ENCODE measurements around the gene FBXW5. TPM values are rescaled to one million over a fixed set of nuclear protein-coding genes. Genes with fewer than 3 reads are reported as not detected.
A peak's percentile ranks its signal among the peaks of the same experiment; 100 is the strongest.

Gene FBXW5
- total RNA-seq, 1 experiment from 2014 or later, result 188 TPM

DNA sequence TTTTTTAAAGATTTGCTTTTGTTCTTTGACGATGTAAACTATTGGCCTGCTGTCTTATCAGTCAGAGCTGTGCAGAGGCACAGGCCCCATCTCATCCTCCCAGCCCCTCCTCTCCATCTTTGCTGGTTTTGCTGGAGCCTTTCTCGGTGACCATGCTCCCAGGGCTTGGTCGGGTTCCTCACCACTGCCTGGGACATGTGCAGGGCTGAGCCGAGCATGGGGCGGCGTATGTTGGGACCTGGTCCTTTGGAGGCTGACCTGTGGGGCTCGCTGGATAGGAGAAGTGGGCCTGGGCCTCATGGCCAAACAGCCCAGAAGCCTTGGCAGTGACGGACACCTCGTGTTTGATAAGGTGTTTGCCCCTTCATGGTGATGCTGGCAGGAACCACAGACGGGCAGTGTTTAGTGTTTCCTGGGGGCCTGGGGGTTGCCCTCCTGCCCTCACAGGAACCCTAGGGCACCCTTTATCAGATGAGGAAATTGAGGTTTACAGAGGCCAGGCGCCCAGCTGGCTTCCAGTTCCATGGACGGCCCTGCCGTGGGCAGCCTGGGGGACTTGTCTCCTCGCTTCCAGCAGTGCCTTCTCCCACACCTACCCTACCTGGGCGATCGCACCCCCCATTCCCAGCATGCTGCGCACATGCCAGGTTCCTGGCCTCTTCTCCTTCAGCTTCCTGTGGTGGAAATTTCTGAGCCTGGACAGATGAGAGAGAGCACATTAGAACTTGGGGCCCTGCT, 30.7 kb downstream of the FBXW5 start:
- DNase-seq (ENCODE audit: low read depth), result no peak

- no peak for DNase-seq (ENCODE audit: low read depth)
Observed at GRCh38 chr9:136910901-136911245, 33.7 kb downstream of the FBXW5 start.

DNA sequence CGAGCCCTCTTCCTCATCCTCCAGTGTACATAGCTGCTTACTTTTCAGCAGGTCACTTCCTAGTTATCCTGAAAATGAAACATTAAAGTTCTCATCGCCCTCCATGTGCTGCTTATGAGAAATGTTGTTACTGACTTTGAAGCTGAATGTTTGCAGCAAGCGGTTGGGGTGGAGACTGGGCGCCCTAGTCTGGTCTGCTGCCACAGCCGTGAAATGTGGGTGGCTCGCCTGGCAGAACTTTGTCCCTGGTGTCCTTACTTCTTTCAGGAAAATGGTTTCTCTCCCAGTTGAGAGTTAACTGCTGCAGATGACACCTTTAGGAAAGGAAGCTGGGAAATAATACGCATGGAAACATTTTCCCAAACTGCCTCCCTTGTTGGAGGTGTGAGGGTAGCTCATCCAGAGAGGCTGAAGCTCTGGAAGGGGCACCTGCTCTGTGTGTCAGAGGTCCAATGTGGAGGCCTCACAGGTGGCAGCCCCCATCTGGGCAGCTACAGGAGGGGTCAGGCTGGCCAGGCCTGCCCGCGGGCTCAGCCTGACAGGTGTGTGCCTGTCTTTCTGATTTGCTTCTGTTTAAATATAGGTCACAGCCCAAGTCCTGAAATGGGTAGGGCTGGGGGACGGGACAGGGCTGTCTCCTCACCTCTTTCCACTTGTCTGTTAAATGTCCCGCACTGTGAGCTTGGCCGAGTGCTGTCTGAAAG, 34.2 kb downstream of the FBXW5 start:
- no peak for DNase-seq (ENCODE audit: low read depth)

DNA sequence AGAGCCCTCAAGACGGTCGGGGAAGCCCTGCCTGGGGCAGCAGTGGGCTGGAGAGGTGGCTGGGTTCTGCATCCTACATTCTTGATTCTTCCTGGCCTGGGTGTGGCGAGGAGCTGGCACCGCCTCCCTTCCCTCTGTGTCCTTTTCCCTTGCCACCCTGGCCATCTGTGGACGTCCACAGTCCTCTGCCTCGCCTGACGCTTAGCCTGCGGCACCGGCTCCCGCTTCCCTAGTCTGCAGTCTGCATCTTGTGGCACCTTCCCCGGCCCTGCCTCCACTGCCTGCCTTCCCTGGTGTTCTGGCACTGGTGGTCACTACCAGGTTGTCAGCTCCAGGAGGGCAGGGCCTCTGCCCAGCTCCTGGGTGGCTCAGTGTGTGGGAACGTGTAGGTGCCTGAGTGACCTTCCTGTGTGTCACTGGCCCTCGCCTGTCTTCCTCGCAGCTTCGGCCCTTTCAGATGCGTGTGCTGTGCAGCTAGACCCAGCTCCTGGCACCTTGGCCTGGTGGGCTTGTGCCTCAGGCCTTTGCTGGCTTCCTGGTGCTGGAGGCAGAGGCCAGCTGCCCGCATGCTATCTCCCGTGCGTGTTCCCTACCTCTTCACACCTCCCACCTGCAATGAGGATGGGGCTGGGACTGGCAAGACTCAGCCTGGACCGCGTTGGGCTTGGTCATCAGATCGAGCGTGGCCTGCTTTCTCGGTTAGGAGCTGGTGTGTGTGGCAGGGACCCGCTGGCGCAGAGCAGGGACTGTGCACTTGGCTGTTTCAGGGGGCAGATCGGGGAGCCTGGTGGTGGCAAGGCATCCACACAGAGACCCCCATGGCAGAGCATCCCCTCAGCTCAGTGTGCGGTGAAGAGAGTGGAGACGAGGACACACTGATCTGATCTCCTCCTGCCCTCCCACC, 37.3 kb downstream of the FBXW5 start:
- no peak for DNase-seq (ENCODE audit: low read depth)

- no peak for DNase-seq (ENCODE audit: low read depth)
Observed at GRCh38 chr9:136906266-136906665, 38.3 kb downstream of the FBXW5 start.

DNA sequence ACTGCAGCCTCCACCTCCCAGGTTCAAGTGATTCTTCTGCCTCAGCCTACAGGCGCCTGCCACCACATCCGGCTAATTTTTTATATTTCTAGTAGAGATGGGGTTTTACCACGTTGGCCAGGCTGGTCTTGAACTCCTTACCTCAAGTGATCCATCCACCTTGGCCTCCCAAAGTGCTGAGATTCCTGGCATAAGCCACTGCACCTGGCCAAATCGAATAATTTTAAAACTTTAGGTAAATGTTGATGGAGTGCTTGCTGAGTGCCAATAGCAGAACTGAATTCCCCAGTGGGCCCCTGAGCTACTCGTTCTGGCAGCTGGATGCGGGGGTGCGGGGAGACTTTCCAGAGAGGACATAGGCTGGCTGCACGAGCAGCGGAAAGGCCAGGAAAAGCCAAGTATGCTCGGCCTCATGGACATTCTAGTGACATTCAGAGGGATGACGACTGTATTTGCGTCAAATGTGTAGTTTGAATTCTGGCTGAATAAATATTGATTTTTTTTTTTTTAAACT, 41.4 kb downstream of the FBXW5 start:
- DNase-seq (ENCODE audit: low read depth), result no peak

GRCh38 chr9:136902259-136902821, 42.2 kb downstream of the FBXW5 start:
- no peak for DNase-seq (ENCODE audit: low read depth)

DNA sequence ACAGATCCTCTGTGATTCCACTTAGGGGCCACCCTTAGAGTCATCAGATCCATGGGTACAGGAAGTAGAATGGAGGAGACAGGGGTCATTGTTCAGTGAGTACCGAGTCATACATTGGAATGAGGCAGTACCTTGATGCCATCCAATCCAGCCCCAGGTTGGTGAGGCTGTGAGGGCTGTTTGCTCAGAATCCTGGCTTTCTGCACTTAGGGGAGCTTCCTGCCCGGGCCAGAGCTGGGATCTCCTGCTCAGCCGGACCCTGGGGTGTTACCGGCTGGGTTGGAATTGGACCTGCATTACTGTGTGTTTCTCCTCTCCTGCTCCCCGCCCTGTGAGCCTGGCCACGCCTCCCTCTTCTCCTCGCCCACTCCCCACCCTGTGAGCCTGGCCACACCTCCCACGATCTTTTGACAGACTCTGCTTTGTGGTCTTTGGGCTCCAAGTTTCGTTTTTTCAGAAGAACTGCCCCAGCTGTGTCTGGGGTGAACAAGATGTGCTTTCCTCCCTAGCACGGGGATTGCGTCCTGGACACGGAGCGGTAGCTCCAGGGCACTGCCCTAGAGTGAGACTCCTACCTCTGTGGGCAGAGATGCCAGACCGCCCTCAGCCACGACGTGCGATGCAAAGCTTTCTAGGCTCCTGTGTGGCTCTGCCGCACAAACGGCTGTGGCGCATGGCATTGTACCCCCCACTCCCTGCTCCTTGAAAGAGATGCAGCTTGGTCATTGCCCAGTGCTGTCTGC, 42.9 kb downstream of the FBXW5 start:
- peak; percentile 90 for DNase-seq (ENCODE audit: low read depth)

GRCh38 chr9:136900988-136901515, 43.5 kb downstream of the FBXW5 start:
- DNase-seq (ENCODE audit: low read depth), result no peak

DNA sequence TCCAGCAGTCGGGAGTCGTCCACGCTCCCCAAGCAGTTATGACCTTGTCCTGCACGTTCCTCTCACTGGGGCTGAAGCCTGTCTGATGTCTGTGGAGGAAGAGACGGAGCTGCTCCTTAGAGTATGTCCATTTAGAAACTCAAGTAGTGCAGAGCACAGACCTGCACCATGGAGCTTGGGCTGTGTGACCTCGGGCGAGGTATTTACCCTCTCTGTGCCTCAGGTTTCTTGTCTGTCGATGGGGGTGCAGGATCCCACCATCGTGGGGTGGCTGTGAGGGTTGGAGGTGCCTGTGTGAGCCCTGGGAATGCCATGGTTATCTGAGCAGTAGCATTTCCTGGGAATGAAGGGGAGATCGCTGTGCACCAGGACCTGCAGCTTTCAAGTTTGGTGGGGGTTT, 44.0 kb downstream of the FBXW5 start:
- no peak for DNase-seq (ENCODE audit: low read depth)

GRCh38 chr9:136899196-136899595, 45.3 kb downstream of the FBXW5 start:
- DNase-seq (ENCODE audit: low read depth), result no peak

- no peak for DNase-seq (ENCODE audit: low read depth)
Observed at GRCh38 chr9:136898483-136899100, 45.9 kb downstream of the FBXW5 start.

- DNase-seq (ENCODE audit: low read depth), result no peak
Observed at GRCh38 chr9:136896027-136896426, 48.5 kb downstream of the FBXW5 start.

DNA sequence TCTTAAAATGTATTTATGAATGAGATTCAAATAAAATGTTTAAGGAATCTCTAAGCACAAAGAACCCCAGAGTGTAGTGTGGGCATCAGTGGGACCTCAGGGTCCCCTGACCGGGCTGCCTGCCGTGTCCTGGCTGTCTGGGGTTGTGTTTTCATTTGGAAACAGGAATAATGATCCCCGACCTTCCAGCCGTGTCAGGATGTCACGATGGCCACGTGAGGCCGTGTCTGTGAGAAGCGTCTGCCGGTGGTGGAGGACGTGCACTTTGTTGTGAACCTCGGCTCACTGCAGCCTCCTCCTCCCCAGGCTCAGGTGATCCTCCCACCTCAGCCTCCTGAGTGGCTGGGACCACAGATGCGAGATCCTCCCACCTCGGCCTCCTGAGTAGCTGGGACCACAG, 53.9 kb downstream of the FBXW5 start:
- no peak for DNase-seq (ENCODE audit: low read depth)

Other genes with a start within 250 kb of the FBXW5 start
- gene DIPK1B, start 232.2 kb downstream of the FBXW5 start, total RNA-seq (2014; rRNA removed; shearing (Covaris generic)), result 2.4 and 4.5 TPM in 2 replicates
- gene LCN10, start 201.8 kb downstream of the FBXW5 start, total RNA-seq (2014; rRNA removed; shearing (Covaris generic)), result not detected in 2 replicates
- gene LCN6, start 196.2 kb downstream of the FBXW5 start, total RNA-seq (2014; rRNA removed; shearing (Covaris generic)), result not detected in 2 replicates
- not detected in 2 replicates for gene LCN8, start 186.5 kb downstream of the FBXW5 start, total RNA-seq (2014; rRNA removed; shearing (Covaris generic))
- not detected in 2 replicates for gene LCN15, start 180.2 kb downstream of the FBXW5 start, total RNA-seq (2014; rRNA removed; shearing (Covaris generic))
- 52.5 and 71.5 TPM in 2 replicates for gene TMEM141, start 153.4 kb downstream of the FBXW5 start, total RNA-seq (2014; rRNA removed; shearing (Covaris generic))
- not detected in 2 replicates for gene CCDC183, start 148.4 kb downstream of the FBXW5 start, total RNA-seq (2014; rRNA removed; shearing (Covaris generic))
- 87.9 and 90.9 TPM in 2 replicates for gene RABL6, start 136.8 kb downstream of the FBXW5 start, total RNA-seq (2014; rRNA removed; shearing (Covaris generic))
- 0.87 and 1.5 TPM in 2 replicates for gene AJM1, start 102.3 kb downstream of the FBXW5 start, total RNA-seq (2014; rRNA removed; shearing (Covaris generic))
- 124 and 165 TPM in 2 replicates for gene PHPT1, start 95.3 kb downstream of the FBXW5 start, total RNA-seq (2014; rRNA removed; shearing (Covaris generic))
- gene MAMDC4, start 92.4 kb downstream of the FBXW5 start, total RNA-seq (2014; rRNA removed; shearing (Covaris generic)), result 5.5 and 7.4 TPM in 2 replicates
- 301 and 357 TPM in 2 replicates for gene EDF1, start 78.4 kb downstream of the FBXW5 start, total RNA-seq (2014; rRNA removed; shearing (Covaris generic))
- gene TRAF2, start 58.2 kb downstream of the FBXW5 start, total RNA-seq (2014; rRNA removed; shearing (Covaris generic)), result 16.9 and 18.5 TPM in 2 replicates
- 0.47 TPM in 1 of 2 replicates, not detected in the other for gene C8G, start 505 bp upstream of the FBXW5 start, total RNA-seq (2014; rRNA removed; shearing (Covaris generic))
- gene LCN12, start 7.5 kb upstream of the FBXW5 start, total RNA-seq (2014; rRNA removed; shearing (Covaris generic)), result not detected in 2 replicates
- not detected in 2 replicates for gene PTGDS, start 32.8 kb upstream of the FBXW5 start, total RNA-seq (2014; rRNA removed; shearing (Covaris generic))
- not detected in 2 replicates for gene LCNL1, start 38.3 kb upstream of the FBXW5 start, total RNA-seq (2014; rRNA removed; shearing (Covaris generic))
- gene PAXX, start 47.7 kb upstream of the FBXW5 start, total RNA-seq (2014; rRNA removed; shearing (Covaris generic)), result 68.0 and 77.8 TPM in 2 replicates
- 1.0 and 1.7 TPM in 2 replicates for gene CLIC3, start 51.8 kb upstream of the FBXW5 start, total RNA-seq (2014; rRNA removed; shearing (Covaris generic))
- 7.5 and 9.0 TPM in 2 replicates for gene ABCA2, start 83.5 kb upstream of the FBXW5 start, total RNA-seq (2014; rRNA removed; shearing (Covaris generic))
- not detected in 2 replicates for gene FUT7, start 87.3 kb upstream of the FBXW5 start, total RNA-seq (2014; rRNA removed; shearing (Covaris generic))
- gene NPDC1, start 101.4 kb upstream of the FBXW5 start, total RNA-seq (2014; rRNA removed; shearing (Covaris generic)), result 31.5 and 39.2 TPM in 2 replicates
- not detected in 2 replicates for gene ENTPD2, start 109.3 kb upstream of the FBXW5 start, total RNA-seq (2014; rRNA removed; shearing (Covaris generic))
- gene SAPCD2, start 125.8 kb upstream of the FBXW5 start, total RNA-seq (2014; rRNA removed; shearing (Covaris generic)), result 58.5 and 69.2 TPM in 2 replicates
- 12.0 and 15.6 TPM in 2 replicates for gene UAP1L1, start 132.8 kb upstream of the FBXW5 start, total RNA-seq (2014; rRNA removed; shearing (Covaris generic))
- 56.1 and 59.3 TPM in 2 replicates for gene MAN1B1, start 142.2 kb upstream of the FBXW5 start, total RNA-seq (2014; rRNA removed; shearing (Covaris generic))
- gene DPP7, start 170.0 kb upstream of the FBXW5 start, total RNA-seq (2014; rRNA removed; shearing (Covaris generic)), result 43.8 and 45.5 TPM in 2 replicates
- gene GRIN1, start 194.4 kb upstream of the FBXW5 start, total RNA-seq (2014; rRNA removed; shearing (Covaris generic)), result not detected in 2 replicates
- not detected in 2 replicates for gene LRRC26, start 225.3 kb upstream of the FBXW5 start, total RNA-seq (2014; rRNA removed; shearing (Covaris generic))
- not detected in 2 replicates for gene TMEM210, start 227.3 kb upstream of the FBXW5 start, total RNA-seq (2014; rRNA removed; shearing (Covaris generic))
- 18.5 and 27.2 TPM in 2 replicates for gene ANAPC2, start 243.8 kb upstream of the FBXW5 start, total RNA-seq (2014; rRNA removed; shearing (Covaris generic))
- 101 and 138 TPM in 2 replicates for gene SSNA1, start 243.9 kb upstream of the FBXW5 start, total RNA-seq (2014; rRNA removed; shearing (Covaris generic))